Measurements from ENCODE around the gene GNL3.

Gene GNL3

DNA sequence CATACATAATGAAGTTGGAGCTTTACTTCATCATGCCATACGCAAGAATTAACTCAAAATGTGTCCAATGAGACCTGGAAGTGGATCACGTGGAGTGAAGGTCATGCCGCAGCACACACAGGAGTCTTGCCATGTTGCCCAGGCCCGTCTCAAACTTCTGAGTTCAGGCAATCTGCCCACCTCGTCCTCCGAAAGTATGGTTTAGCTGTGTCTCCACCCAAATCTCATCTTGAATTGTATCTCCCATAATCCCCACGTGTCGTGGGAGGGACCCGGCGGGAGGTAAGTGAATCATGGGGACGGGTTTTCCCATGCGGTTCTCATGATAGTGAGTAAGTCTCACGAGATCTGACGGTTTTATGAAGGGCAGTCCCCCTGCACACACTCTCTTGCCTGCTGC is 45.8 kb downstream of the GNL3 start:
- Histone ChIP-seq H3K27me3 (ENCODE audit: control insufficient read depth in 5 of 5, insufficient read depth in 4 of 5, low read length in 5 of 5) (no peaks in the 10 kb centered on the region), H3K27ac (ENCODE audit: low read depth, low read length) (no peak overlapping the region), H3K4me1 (ENCODE audit: control insufficient read depth in 5 of 5, insufficient read depth in 5 of 5, low read length in 5 of 5) (no peaks in the 10 kb centered on the region), H3K4me3 (ENCODE audit: low read depth in 1 of 5, low read length in 5 of 5) (no peak overlapping the region), H3K9me3 (ENCODE audit: control insufficient read depth in 5 of 5, low read length in 5 of 5) (no peaks in the 10 kb centered on the region), H3K9ac (ENCODE audit: low read length in 5 of 5) (no peak overlapping the region), H3K36me3 (ENCODE audit: control insufficient read depth in 5 of 5, insufficient read depth in 5 of 5, low read length in 5 of 5) (peaks cover 19 to 39% (median 29%) of the 10 kb centered on the region in 5 donors)

DNA sequence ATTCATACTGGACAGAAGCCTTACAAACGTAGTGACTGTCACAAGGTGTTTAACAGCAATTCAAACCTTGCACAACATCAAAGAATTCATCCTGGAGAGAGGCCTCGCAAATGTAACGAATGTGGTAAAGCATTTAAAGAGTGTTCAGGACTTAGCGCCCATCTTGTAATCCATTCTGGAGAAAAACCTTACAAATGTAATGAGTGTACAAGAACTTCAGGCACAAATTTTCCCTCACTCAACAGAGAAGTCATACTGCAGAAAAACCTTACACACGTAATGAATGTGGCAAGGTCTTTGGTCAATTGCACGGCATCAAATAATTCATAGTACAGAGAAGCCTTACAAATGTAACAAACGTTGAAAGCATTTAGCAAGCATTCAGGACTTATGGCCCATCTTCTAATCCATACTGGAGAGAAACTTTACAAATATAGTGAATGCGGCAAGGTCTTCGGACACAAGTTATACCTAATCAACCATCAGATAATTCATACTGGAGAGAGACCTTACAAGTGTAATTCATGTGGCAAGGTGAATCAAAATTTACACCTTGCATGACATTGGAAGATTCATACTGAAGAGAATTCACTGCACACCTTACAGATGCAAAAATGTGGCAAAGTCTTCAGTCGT is 47.5 kb downstream of the GNL3 start:
- H3K9ac ChIP-seq (ENCODE audit: low read length in 5 of 5): no peak overlapping the region
- H3K27me3 ChIP-seq (ENCODE audit: control insufficient read depth in 5 of 5, insufficient read depth in 4 of 5, low read length in 5 of 5): no peaks in the 10 kb centered on the region
- no peak overlapping the region for H3K27ac ChIP-seq (ENCODE audit: low read depth, low read length)
- H3K4me1 ChIP-seq (ENCODE audit: control insufficient read depth in 5 of 5, insufficient read depth in 5 of 5, low read length in 5 of 5): no peaks in the 10 kb centered on the region
- H3K9me3 ChIP-seq (ENCODE audit: control insufficient read depth in 5 of 5, low read length in 5 of 5): no peaks in the 10 kb centered on the region
- no peak overlapping the region for H3K4me3 ChIP-seq (ENCODE audit: low read depth in 1 of 5, low read length in 5 of 5)
- peaks cover 23 to 54% (median 29%) of the 10 kb centered on the region in 5 donors for H3K36me3 ChIP-seq (ENCODE audit: control insufficient read depth in 5 of 5, insufficient read depth in 5 of 5, low read length in 5 of 5)

DNA sequence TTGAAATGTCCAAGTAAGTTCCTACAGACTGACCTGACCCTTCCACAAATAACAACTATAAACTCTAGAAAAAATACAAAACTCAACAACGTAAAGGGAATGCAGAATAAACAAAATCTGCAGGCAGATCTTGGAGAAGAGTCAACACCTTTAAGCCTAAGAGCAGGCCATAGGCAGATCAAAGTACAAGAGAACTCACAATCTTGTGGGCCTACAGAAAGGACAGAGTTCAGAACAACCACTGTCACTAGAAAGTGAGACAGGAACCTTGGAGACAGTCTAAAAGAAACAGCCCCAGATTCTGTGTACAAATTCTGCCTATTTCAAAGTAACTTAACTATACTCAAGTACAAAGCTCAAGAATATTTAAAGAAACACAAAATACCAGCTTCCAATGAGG is 53.9 kb downstream of the GNL3 start:
- Histone ChIP-seq H3K9ac (ENCODE audit: low read length in 5 of 5) (no peak overlapping the region), H3K36me3 (ENCODE audit: control insufficient read depth in 5 of 5, insufficient read depth in 5 of 5, low read length in 5 of 5) (peaks cover 26 to 81% (median 49%) of the 10 kb centered on the region in 5 donors), H3K9me3 (ENCODE audit: control insufficient read depth in 5 of 5, low read length in 5 of 5) (no peaks in the 10 kb centered on the region), H3K27ac (ENCODE audit: low read depth, low read length) (no peak overlapping the region), H3K4me1 (ENCODE audit: control insufficient read depth in 5 of 5, insufficient read depth in 5 of 5, low read length in 5 of 5) (no peaks in the 10 kb centered on the region), H3K27me3 (ENCODE audit: control insufficient read depth in 5 of 5, insufficient read depth in 4 of 5, low read length in 5 of 5) (no peaks in the 10 kb centered on the region), H3K4me3 (ENCODE audit: low read depth in 1 of 5, low read length in 5 of 5) (no peak overlapping the region)

DNA sequence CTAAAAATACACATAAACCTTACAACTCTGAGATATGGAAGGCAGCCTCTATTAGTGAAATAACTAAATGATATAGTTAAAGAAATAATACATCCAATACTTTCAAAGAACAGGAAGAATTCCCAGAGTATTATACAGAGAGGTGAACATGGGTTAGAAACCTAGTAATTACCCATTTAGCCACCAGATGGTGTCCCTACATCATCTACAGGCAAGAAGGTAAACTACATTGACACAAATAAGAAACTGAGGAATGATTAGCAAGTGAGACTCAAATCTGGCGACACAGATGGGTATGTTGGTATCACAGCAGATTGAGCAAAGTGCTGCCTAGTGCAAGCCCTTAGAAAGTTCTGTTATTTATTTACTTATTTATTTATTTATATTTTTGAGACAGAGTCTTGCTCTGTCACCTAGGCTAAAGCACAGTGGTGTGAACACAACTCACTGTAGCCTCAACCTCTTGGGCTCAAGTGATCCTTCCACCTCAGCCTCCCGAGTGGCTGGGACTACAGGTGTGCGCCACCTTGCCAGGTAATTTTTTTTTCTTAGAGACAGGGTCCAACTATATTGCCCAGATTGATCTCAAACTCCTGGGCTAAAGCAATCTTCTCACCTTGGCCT is 56.7 kb downstream of the GNL3 start:
- Histone ChIP-seq H3K9ac (ENCODE audit: low read length in 5 of 5) (no peak overlapping the region), H3K36me3 (ENCODE audit: control insufficient read depth in 5 of 5, insufficient read depth in 5 of 5, low read length in 5 of 5) (peaks cover 26 to 85% (median 53%) of the 10 kb centered on the region in 5 donors), H3K9me3 (ENCODE audit: control insufficient read depth in 5 of 5, low read length in 5 of 5) (no peaks in the 10 kb centered on the region), H3K4me3 (ENCODE audit: low read depth in 1 of 5, low read length in 5 of 5) (no peak overlapping the region), H3K27me3 (ENCODE audit: control insufficient read depth in 5 of 5, insufficient read depth in 4 of 5, low read length in 5 of 5) (no peaks in the 10 kb centered on the region), H3K4me1 (ENCODE audit: control insufficient read depth in 5 of 5, insufficient read depth in 5 of 5, low read length in 5 of 5) (no peaks in the 10 kb centered on the region), H3K27ac (ENCODE audit: low read depth, low read length) (no peak overlapping the region)

GRCh38 chr3:52743152-52743551 is 57.3 kb downstream of the GNL3 start:
- H3K4me3 ChIP-seq (ENCODE audit: low read depth in 1 of 5, low read length in 5 of 5): no peak overlapping the region
- H3K9ac ChIP-seq (ENCODE audit: low read length in 5 of 5): no peak overlapping the region
- H3K27me3 ChIP-seq (ENCODE audit: control insufficient read depth in 5 of 5, insufficient read depth in 4 of 5, low read length in 5 of 5): no peaks in the 10 kb centered on the region
- H3K9me3 ChIP-seq (ENCODE audit: control insufficient read depth in 5 of 5, low read length in 5 of 5): no peaks in the 10 kb centered on the region
- peaks cover 26 to 84% (median 53%) of the 10 kb centered on the region in 5 donors for H3K36me3 ChIP-seq (ENCODE audit: control insufficient read depth in 5 of 5, insufficient read depth in 5 of 5, low read length in 5 of 5)
- no peak overlapping the region for H3K27ac ChIP-seq (ENCODE audit: low read depth, low read length)
- H3K4me1 ChIP-seq (ENCODE audit: control insufficient read depth in 5 of 5, insufficient read depth in 5 of 5, low read length in 5 of 5): no peaks in the 10 kb centered on the region

- Histone ChIP-seq H3K36me3 (ENCODE audit: control insufficient read depth in 5 of 5, insufficient read depth in 5 of 5, low read length in 5 of 5) (peaks cover 26 to 81% (median 54%) of the 10 kb centered on the region in 5 donors), H3K4me1 (ENCODE audit: control insufficient read depth in 5 of 5, insufficient read depth in 5 of 5, low read length in 5 of 5) (no peaks in the 10 kb centered on the region), H3K9ac (ENCODE audit: low read length in 5 of 5) (no peak overlapping the region), H3K27me3 (ENCODE audit: control insufficient read depth in 5 of 5, insufficient read depth in 4 of 5, low read length in 5 of 5) (no peaks in the 10 kb centered on the region), H3K27ac (ENCODE audit: low read depth, low read length) (no peak overlapping the region), H3K9me3 (ENCODE audit: control insufficient read depth in 5 of 5, low read length in 5 of 5) (no peaks in the 10 kb centered on the region), H3K4me3 (ENCODE audit: low read depth in 1 of 5, low read length in 5 of 5) (no peak overlapping the region)
Measured at GRCh38 chr3:52743721-52744120, 57.9 kb downstream of the GNL3 start.
